Astrocyte of the hippocampus (primary cell): ENCODE data around the gene BEND6.

Experiments
- DNase-seq: peaks from one replicate; pipeline ENCODE4 v3.0.0; 2011; ENCODE audit warnings: low read depth, low spot score

Gene BEND6

DNA sequence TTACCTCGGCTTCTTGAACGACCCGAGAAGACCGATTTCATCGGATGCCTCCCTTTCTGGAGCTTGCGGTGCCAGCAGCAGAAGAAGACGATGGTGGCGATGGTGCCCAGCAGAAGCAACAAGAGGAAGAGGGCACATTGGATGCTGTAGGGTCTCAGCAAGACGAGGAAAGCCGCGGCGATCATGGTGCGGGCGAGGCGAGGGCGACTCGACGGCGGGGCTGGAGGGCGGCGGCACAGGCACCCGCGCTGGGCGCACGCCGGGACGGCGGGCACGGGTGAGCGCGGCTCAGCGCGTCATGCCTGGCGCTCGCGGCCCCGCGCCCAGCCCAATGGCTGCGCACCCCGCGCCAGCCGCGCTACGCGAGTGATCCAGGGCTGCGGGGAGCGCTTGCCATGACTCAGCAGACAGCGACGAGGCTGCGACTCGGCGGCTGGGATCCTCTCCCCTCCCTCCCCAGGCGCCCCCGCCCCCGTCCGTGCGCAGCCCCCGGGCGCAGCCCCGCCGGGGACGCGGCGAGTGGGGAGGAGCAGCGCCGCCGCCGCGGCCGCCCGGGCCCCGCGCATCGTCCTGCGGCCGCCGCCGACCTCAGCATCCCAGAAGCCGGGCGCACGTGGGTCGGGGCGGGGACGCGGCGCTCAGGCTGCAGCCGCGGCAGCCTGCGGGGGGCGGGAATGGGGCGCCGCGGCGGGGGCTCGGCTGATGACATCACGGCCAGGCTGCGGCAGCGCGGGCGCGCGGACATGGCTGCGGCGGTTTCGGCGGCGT is at the start of gene BEND6:
TSS of gene BEND6 (plus strand) at position 705 of the 768 bp plus-strand sequence. CDS start 26,704 bp downstream, outside the sequence.
- DNase-seq, result peak; percentile 92

- no peak for DNase-seq
These were observed 49.5 kb upstream of the BEND6 start for GRCh38 chr6:56905378-56905777.

DNA sequence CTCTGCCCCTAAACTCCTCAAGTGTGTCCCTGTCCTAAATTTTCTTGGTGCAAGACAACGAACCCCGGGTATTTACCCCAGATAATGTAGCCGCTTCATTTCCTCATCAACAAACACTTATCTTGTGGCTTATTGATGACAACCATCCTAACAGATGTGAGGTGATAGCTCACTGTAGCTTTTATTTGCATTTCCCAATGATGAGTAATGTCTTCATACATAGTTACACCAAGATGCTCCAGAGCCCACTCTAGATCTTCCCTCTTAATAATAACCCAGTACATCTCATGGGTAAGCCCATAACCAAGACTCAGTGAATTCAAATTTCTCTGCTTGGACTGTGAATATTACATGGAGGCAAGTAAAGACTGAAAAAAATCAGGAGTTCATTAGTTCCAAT is 48.2 kb upstream of the BEND6 start:
- no peak for DNase-seq

DNA sequence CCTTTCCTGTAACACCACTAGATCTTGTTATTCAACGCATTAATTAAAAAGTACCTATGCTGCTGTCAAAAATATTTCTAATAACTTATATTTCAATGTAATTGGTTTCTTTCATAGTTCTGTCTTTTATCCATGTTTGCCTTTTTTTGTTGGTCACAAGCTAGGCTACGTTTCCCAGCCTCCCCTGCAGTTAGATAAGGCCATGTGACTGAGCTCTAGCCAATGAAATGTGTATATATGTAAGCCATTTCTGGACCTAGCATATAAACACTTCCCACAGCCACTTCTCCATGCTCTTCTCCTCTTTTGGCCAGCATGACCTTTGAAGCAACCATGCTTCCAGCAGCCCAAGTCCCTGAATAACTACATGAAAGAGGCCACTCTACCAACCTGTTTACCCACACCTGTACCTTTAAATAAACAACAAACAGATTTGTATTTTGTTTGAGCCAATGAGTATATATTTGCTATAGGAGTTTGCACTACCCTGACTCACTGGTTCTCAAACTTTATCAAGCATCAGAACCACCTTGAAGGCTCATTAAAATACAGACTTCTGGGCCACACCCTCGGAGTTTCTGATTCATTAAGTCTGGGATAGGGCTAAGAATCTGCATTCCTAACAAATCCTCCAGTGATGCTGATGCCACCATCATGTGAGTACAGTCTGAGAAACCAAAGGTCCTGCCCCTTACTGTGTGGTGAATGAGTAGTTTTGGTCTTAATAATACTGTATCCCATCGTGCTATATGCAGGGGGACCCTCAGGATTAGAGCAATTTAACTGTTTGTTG is 45.6 kb upstream of the BEND6 start:
- DNase-seq, result no peak

- peak; percentile 89 for DNase-seq
These were observed 43.1 kb upstream of the BEND6 start for GRCh38 chr6:56911847-56912246.

DNA sequence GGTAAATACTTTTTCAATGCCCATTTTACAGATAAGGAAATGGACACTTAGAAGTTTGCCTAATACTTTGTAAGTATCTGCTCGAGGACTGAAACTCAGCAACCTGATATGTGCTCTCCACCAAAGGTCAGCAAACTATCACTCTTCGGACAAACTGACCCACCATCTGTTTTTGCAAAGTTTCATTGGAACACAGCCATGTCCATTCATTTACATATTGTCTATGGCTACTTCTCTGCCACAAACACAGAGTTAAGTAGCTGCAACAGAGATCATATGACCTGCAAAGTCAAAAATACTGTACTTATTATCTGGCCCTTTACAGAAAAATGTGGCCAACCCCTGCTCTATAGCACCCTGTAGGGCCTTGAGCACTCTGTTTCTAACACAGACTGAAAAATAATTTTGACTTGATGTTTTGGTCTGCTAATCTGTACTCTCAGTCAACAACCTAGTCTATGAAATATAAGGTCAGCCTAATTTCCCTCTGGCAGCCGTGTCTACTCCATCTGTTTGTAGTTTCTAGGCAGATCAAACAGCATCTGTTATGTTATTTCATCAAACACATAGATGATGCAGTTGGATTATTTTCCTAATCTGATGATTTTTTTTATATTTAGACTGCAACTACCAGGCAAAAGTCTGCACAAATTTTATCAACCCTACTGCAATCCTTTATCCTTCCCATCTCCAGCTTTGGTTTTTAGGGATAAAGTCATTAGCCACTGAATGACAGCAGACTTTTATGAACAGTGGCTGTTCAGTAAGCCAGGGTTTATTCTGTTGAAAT is 41.4 kb upstream of the BEND6 start:
- DNase-seq, result no peak

DNA sequence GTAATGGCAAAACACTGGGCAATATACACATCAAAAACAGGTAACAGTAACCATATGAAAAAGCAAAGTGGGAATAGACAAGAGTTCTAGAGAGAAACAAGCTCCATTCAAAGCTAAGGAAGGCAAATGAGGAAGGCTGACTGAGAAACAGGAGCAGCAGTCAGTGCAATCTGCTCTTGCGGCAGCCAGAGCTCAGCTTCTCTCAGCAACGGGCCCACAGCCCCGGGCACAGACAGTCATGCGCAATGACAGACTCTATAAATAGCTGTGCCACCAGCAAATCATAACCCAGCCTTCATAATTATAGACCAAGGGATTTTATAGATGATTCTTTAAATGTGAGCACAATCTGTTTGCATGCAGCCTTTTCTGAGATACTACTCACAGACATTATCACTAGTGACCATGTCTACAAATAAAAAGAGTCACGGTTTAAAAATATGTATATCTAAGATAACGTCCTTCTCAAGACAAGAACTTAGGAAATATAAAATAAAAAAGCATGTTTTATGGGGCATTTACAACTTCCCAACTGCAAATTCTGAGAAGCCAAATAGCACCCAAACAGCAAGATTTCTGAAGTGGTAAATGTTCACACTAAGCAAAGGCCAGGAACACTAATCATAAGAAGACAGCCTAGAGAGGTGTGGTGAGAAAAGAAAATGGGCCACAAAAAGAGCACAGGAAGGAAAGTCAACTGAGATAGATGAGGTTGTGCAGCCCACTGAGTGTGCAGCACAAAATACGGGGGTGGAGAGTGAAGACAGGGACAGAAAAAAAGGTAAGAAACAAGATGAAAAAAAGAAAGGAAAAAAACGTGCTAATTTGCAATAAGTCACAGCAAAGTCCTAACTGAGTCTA is 39.9 kb upstream of the BEND6 start:
- no peak for DNase-seq

- DNase-seq, result no peak
These were observed 39.1 kb upstream of the BEND6 start for GRCh38 chr6:56915832-56916231.

DNA sequence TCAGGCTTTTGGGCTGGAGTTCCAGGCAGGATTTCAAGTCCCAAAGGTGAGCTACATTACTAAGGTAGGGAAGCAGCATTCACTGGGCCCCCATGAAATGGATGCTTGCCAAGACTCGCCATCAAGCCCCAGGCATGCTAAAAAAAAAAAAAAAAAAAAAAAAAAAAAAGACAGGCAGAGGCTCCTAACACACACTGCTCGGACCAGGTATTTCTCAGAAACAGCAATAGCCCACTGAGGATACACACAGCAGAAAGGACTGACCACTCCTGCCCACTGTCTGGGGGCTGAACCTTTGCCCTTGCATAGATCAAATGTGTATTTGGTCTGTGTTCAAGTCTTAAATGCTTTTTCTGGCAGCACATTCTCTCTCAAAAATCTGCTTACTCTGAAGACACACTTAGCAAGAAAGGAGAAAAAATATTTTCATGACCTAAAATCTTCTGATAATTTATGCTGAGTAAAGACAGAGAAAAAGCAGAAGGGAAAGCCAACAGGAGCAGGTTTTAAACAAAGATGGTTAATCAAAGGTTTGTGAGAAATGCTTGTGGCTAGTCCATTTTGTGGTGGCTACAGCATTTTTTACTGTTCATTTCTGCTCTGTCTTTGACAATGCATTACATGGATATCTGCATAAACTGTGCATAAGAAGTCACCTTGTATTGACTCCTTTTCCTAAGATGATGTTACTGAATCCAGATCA is 37.9 kb upstream of the BEND6 start:
- DNase-seq, result no peak

DNA sequence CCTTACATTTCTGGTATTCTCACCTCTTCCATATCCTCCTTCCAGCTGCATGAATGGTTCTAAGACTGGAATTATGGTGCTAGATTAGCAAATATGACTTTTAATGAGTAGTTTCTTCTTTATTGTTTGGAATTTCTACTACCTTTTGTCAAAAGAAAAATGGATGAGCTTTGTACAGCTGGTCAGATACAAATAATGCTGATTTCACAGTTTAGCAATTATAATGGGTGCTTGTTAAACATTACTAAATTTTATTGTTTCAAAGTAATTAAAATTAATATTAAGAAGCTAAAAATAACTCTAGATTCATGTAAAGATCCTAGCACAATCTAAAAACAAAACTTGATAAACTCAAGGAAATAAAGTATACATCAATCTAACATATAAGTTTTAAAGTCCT is 32.3 kb upstream of the BEND6 start:
- no peak for DNase-seq

- DNase-seq, result no peak
These were observed 31.3 kb upstream of the BEND6 start for GRCh38 chr6:56923565-56923964.

GRCh38 chr6:56927538-56928453 is 27.1 kb upstream of the BEND6 start:
- no peak for DNase-seq

DNA sequence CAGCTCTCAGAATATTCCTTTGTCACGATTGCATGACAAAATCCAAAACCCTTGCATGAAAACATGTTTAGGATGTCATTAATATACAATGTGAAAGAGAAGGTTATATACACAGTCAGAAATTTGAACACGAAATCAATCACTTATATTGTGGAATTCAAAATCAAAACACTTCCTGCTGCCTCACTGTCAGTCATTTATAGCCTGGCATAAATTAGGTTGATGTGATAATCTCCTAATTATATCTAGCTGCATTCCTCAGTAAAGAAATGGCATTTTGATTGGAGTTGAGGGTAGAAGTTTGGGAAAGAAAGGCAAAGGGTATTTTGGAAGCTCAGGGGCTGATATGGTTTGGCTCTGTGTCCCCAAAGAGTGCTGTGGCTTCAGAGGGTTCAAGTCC is 24.1 kb upstream of the BEND6 start:
- DNase-seq, result no peak

DNA sequence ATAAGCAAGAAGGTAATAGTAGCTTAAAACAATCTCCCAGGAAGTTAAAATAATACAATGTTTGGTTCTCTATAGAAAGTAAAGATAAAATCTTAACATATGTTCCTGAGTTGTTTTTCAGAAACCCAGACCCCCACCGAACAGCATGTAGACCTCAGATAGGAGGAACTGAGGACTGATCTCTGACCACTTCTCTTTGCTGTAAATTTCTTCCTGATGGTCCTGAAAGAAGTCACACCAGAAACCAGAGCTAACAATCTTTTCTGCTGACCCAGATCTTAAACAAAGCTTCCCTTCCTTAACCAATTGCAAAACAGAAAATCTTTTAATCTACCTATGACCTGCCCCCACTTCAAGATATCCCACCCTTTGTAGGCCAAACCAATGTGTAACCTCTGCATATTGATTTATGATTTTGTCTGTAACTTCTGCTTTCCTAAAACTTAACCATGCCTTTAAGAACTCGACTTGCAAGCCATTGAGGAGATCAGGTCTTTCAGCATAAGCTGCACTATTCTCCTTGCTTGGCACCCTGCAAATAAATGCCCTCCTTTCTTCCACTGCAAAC is 21.9 kb upstream of the BEND6 start:
- DNase-seq, result no peak

DNA sequence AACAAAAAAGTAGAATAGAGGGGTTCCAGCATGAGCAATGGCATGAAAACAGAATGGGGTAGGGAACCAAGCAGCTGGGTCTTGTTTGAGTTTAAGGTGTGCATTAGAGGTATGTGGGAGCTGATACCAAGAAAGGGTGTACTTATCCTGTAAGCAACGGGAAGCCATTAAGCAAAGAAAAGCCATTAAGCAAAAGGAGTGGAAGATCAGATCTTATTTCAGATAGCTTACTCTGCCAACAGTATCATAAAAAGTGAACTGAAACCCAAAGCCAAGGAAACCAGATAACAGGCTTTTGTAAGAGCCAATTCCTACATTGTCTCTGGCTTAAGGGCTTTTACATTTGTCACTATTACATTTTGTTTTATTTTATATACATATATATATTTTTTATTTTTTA is 21.3 kb upstream of the BEND6 start:
- DNase-seq, result no peak

GRCh38 chr6:56934876-56935275 is 20.0 kb upstream of the BEND6 start:
- no peak for DNase-seq

- no peak for DNase-seq
These were observed 18.4 kb upstream of the BEND6 start for GRCh38 chr6:56936466-56936865.

GRCh38 chr6:56938649-56939191 is 16.2 kb upstream of the BEND6 start:
- peak; percentile 97 for DNase-seq

GRCh38 chr6:56940463-56940862 is 14.4 kb upstream of the BEND6 start:
- no peak for DNase-seq
